ENCODE measurements around the gene TAL1.

The TAL1 gene

DNA sequence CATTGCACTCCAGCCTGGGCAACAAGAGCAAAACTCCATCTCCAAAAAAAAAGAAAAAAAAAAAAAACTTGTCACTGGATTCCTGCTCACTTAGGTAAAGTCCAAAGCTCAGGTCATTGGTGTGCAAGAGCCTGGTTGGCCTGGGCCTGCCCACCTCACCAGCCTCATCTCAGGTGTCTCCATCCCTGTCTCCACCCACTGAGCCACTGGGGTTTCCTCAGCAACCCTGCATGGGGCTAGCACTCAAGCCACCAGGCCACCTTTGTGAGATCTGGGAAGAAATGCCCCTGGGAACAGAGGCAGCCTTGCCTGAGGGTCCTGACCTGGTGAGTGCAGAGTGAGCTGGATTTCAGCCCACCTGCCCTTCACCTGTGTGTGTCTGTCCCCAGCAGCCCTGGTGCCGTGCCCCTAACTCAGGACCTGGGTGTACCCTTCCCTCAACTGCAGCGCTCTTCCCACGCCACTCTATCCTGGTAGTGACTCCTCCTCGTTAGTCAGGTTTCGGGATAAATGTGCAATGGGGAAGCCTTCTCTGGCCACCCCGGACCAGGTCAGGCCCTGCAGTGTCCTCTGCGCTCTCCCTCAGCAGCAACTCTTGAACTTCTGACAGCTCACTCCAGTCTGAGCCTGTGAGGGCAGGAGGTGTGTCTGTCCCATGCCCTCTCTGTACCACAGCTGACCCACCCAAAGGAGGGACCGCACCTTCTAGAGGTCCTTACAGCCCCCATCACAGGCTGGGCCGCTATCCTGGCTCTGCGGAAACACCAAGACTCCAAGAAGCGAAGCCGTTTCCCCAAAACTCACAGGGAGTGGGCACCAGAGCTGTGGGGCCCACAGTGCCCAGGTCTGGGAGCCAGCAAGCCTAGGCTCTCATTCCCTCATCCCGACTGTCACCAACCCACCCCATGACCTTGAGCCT is 45.5 kb downstream of the TAL1 start:
- no peak for DNase-seq

DNA sequence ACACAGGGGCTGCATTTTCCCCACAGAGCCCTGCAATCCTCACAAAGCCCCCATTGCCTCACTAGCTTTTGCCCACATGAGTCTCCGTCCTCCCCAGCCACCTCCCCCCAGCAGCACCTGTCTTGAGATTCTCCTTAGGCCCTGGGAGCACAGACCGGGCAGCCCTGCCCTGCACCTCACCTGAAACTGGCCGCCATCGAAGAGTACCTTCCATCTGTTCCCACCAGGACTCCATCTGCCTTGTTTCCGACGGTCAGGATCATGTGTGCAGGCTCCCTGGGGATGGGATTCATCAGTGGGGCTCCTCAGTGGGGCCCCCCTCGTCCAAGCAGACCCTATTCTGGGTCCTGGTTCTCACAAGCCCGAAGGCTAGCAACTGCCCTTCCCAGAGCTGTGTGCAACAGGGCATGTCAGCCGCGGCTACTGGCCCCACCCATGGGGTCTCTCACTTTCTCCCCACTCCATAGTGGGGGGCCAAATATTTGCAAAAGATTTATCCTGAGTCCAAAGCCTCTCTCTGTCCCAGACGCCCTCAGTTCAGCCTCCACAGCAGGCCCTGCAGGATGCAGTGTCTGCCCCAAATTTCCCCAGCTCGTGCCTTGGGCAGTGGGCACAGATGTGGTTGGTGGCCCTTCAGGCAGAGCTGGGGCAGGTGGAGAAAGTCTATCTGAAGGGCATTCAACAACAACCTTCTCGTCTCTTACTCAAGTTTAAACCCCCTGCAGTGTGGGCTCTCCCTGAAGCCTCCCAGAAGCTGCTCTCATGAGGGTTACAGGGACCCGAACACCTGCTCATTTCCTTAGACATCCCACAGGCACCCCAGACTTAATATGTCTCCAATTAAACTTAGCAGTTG is 47.0 kb downstream of the TAL1 start:
- no peak for DNase-seq

DNA sequence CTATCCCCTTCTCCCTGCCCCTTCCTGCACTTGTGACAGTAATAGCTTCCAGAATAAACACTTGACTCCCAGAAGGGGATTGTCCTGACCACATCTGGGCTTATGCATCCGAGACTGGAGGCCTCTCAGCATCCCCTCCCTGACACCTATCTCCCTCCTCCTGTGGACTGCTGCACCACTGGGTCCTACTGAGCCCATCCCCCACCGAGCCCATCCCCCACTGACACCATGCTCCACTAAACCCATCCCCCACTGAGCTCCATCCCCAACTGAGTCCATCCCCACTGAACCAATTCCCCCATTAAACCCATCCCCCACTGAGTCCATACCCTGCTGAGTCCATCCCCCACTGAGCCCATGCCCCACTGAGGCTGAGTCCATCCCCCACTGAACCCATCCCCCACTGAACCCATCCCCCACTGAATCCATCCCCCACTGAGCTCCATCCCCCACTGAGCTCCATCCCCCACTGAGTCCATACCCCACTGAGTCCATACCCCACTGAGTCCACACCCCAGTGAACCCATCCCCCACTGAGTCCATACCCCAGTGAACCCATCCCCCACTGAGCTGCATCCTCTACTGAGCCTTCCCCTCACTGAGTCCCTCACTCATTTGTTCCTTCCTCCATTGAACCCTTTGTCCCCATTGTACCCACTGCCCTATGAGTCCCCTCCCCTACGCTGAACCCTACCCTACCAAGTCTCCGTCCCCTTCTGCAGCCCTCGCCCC is 47.8 kb downstream of the TAL1 start:
- DNase-seq, result no peak

DNA sequence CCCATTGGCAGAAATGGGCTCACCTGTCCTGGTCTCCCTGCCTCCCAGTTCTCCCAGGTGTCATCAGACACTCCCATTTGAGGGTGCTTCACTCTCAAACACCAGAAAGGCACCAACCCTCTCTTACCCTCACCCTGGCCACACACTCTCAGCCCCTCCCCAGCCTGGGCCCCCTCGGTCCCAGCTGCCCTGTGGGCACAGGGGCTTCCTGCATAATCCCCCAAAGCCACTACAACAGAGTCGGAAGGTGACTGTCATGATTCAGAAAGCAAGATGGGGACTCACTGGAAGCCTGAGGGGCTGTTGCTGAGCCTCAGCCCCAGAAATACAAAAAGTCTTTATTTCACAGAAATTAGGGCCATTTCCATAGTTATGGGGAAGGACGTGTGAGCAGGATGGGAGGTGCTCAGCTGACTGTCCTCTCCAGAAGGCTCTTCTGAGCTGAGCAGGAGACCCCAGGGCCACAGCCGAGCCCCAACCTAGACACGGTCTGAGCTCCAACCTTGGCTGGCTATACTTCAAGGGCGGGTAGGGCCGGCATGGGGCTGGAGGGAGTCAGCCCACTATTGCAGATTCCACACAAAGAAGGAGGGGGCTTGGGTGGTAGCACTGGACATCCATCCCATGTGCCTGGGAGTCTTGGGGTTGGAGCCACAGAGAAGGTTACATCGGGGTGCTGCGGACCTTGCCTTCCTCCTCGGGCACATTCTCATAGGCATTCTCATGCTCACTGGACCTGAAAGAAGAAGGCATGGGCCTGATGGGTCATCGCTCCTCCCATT is 48.5 kb downstream of the TAL1 start:
- no peak for DNase-seq

DNA sequence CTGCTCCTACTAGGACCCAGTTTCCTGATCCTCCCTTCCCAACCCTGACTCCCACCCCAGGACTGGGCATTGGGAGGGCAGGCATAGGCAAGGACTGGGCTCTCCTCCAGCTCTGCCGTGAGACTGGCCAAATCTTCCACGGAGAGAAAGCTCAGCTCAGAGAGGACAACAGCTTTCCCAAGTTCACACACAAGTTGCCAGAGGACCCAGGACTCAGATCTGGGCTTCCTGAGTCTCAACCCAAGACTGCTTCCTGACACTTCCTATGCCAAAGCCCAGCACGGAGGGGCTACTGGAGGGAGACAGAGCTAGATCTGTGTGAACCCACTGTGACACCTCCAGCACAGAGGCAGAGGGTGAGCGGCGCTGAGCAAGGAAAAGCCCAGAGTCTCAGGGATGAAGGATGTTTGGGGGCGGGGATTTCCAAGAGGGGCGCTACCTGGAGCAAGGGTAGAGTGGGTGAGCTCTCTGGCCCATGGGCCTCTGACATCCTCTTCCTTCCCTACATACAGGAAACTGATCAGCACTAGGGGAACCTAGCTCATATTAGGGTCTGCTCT is 49.3 kb downstream of the TAL1 start:
- DNase-seq, result no peak

GRCh38 chr1:47181955-47182675 is 49.9 kb downstream of the TAL1 start:
- no peak for DNase-seq

DNA sequence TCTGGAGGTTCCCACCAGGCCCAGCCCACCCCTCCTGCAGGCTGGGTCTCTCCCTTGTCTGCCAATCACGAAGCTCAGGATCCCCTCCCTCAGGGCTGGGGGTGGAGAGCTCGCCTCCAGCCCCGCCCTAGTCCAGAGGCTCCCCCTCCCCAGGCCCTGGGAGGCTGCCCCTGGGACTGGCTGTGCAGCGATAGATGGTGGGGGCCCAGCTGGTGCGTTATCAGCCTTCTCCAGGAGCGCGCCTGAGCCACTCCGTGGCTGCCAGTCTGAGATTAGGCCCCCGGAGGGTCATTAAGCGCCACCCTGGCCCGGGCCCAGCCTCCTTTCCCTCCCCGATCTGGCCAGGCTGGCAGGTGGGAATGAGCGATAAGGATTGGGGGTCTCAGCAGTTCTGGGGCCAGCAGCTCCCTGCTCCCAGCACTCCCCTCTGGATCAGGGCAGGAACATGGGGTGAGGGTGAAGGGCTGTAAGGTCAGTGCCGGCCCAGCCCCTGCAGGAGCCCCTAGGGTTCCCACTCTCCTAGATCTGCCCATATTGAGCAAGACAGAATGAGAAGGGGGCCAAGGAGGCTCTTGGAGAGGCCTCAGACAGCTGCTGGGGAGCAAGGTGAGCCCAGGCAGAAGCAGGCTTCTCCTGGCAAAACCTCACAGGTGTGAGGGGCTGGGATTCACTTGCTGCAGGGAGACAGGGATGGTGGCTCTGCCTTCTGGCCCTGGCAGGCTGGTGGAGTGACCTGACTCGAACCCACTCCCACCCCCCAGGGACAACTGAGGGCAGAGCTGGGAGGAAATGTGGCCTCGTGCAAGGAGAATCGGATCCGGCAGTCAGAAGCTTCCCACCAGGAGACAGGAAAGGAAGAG is 50.7 kb downstream of the TAL1 start:
- no peak for DNase-seq

DNA sequence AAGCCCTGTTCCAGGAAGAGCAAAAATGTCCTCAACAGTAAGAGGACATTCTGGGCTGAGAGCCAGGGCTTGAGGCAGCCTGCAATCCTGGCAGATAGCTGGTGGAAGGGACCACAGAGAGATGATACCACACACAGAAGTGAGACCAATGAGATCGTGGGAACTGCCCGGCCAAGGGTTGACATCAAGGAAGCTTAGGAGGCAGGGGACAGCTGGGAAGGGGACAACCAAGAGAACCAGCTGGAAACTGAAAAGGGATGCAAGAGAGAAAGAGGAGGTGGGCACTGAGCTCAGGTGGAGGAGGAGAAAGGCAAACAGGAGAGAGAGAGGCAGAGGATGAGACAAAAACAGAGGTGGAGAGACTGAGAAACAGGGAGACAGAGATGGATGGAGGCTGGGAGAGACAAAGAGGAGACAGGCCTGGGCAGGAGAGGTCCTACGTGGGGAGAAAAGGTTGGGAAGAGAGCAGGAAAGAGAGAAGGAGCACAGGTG is 51.4 kb downstream of the TAL1 start:
- DNase-seq, result no peak

- DNase-seq, result no peak
Measured at GRCh38 chr1:47179988-47180563, 51.9 kb downstream of the TAL1 start.

- DNase-seq, result peak; percentile 94
Measured at GRCh38 chr1:47179017-47179987, 52.7 kb downstream of the TAL1 start.

- no peak for DNase-seq
Measured at GRCh38 chr1:47178654-47179016, 53.4 kb downstream of the TAL1 start.

- DNase-seq, result no peak
Measured at GRCh38 chr1:47178020-47178419, 54.0 kb downstream of the TAL1 start.

DNA sequence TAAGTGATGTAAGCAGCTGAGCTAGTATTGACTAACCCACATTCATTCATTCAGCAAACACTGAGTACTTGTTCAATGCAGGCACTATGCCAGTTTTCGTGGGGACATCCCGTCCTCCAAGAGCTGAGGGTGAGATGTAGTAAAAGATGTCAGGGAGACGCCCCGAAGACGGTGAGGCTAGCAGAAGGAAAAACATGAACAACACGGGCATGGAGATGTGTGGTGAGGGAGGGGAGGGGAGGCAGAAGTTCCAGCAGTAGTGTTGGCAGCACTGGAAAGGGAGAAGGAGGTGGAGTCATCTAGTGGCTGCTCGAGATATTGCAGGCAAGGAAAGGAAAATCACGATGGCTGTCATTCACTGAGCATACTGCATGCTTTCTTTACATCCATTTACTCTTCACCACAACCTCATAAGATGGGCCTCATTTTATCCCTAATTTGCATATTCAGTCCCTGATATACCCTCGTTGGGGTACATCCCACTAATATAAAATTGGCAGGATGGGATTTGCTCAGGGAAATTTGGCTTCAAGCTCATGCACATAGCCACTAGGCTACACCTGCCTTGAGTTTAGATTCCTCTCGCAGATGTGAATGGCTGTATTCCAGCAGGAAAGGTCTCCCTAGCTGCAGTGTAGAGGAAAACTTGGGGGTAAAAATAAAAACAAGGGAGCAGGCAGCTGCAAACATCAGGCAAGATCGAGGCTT is 56.6 kb downstream of the TAL1 start:
- peak; percentile 47 for DNase-seq

- DNase-seq, result no peak
Measured at GRCh38 chr1:47174656-47175020, 57.4 kb downstream of the TAL1 start.

DNA sequence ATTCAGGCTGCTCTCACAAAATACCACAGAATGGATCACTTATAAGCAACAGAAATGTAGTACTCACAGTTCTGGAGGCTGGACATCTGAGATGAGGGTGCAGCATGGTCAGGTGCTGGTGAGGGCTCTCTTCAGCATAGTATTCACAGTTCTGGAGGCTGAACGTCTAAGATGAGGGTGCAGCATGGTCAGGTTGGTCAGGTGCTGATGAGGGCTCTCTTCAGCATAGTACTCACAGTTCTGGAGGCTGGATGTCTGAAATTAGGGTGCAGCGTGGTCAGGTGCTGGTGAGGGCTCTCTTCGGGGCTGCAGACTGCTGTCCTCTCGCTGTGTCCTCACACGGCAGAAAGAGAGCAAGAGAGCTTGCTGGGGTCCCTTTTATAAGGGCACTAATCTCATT is 59.2 kb downstream of the TAL1 start:
- DNase-seq, result no peak
